SK-N-SH treated with all-trans-retinoic acid at 6 μM for 48 hours (cell line): ENCODE results near the gene BMERB1.
"Not testable (repeated sequence)": the region's sequence is repeated elsewhere in the genome, so short reads cannot be mapped to it uniquely, and the experiment has no call there.

ENCODE experiments used
- ATAC-seq: fragments of 200-7000 bp; cut with Tn5 transposase; 3 replicates; pipeline ENCODE4 v1.9.1; 2020; ENCODE audit warnings: mild to moderate bottlenecking, moderate library complexity
- ARNTL ChIP-seq: fragments of 450-650 bp; formaldehyde crosslinking; IDR thresholded peaks from 2 replicates; pipeline ENCODE4 v1.5.0; 2020; ENCODE audit warnings: low read depth, mild to moderate bottlenecking, moderate library complexity, borderline replicate concordance
- BACH2 ChIP-seq: fragments of 250-450 bp; sonication (Bioruptor Pico); IDR thresholded peaks from 2 replicates; pipeline ENCODE4 v1.9.0; 2021; ENCODE audit warnings: mild to moderate bottlenecking, borderline replicate concordance
- CREB5 ChIP-seq: fragments of 250-450 bp; sonication (Bioruptor Pico); IDR thresholded peaks from 2 replicates; pipeline ENCODE4 v1.5.1; 2020; ENCODE audit warnings: low read depth, mild to moderate bottlenecking, moderate library complexity
- CSDC2 ChIP-seq: fragments of 250-450 bp; sonication (Bioruptor Pico); IDR thresholded peaks from 2 replicates; pipeline ENCODE4 v1.5.0; 2020; ENCODE audit warnings: mild to moderate bottlenecking, moderate library complexity
- CSRNP3 ChIP-seq: fragments of 250-450 bp; sonication (Bioruptor Pico); IDR thresholded peaks from 2 replicates; pipeline ENCODE4 v1.5.1; 2021; ENCODE audit warnings: mild to moderate bottlenecking, moderate library complexity
- ESRRG ChIP-seq: fragments of 250-450 bp; sonication (Bioruptor Pico); IDR thresholded peaks from 2 replicates; pipeline ENCODE4 v1.6.1; 2021; ENCODE audit warnings: mild to moderate bottlenecking
- GLIS3 ChIP-seq: fragments of 250-450 bp; sonication (Bioruptor Pico); IDR thresholded peaks from 2 replicates; pipeline ENCODE4 v1.5.0; 2020; ENCODE audit warnings: mild to moderate bottlenecking, moderate library complexity
- ISL1 ChIP-seq: fragments of 250-450 bp; sonication (Bioruptor Pico); IDR thresholded peaks from 2 replicates; pipeline ENCODE4 v2.1.2; 2022; ENCODE audit warnings: mild to moderate bottlenecking, moderate library complexity
- OSR1 ChIP-seq: fragments of 250-450 bp; sonication (Bioruptor Pico); IDR thresholded peaks from 2 replicates; pipeline ENCODE4 v1.8.0; 2022; ENCODE audit warnings: moderate library complexity, mild to moderate bottlenecking, inconsistent platforms
- PATZ1 ChIP-seq: fragments of 250-450 bp; sonication (Bioruptor Pico); IDR thresholded peaks from 2 replicates; pipeline ENCODE4 v1.8.0; 2020; ENCODE audit warnings: mild to moderate bottlenecking, moderate library complexity, borderline replicate concordance
- POU6F1 ChIP-seq: fragments of 250-450 bp; sonication (Bioruptor Pico); IDR thresholded peaks from 2 replicates; pipeline ENCODE4 v1.8.0; 2021; ENCODE audit warnings: low read depth, mild to moderate bottlenecking, moderate library complexity, borderline replicate concordance
- PPARA ChIP-seq: fragments of 250-450 bp; sonication (Bioruptor Pico); IDR thresholded peaks from 2 replicates; pipeline ENCODE4 v1.5.0; 2020; ENCODE audit warnings: mild to moderate bottlenecking, borderline replicate concordance
- RARB ChIP-seq: fragments of 250-450 bp; sonication (Bioruptor Pico); IDR thresholded peaks from 2 replicates; pipeline ENCODE4 v1.8.0; 2021; ENCODE audit warnings: mild to moderate bottlenecking, moderate library complexity
- TCF4 ChIP-seq: fragments of 250-450 bp; sonication (Bioruptor Pico); IDR thresholded peaks from 2 replicates; pipeline ENCODE4 v1.8.0; 2021; ENCODE audit warnings: mild to moderate bottlenecking, moderate library complexity, borderline replicate concordance
- TSHZ2 ChIP-seq: fragments of 250-450 bp; sonication (Bioruptor Pico); IDR thresholded peaks from 2 replicates; pipeline ENCODE4 v1.5.0; 2020; ENCODE audit warnings: mild to moderate bottlenecking, moderate library complexity
- ZFP30 ChIP-seq: fragments of 450-650 bp; formaldehyde crosslinking; IDR thresholded peaks from 2 replicates; pipeline ENCODE4 v1.5.0; 2022; ENCODE audit warnings: mild to moderate bottlenecking, moderate library complexity
- ZNF565 ChIP-seq: fragments of 450-650 bp; formaldehyde crosslinking; conservative IDR thresholded peaks from 2 replicates; pipeline ENCODE4 v1.5.0; 2020; ENCODE audit warnings: low read depth, mild to moderate bottlenecking, moderate library complexity
- ZNF70 ChIP-seq: fragments of 450-650 bp; formaldehyde crosslinking; IDR thresholded peaks from 2 replicates; pipeline ENCODE4 v1.5.0; 2020; ENCODE audit warnings: mild to moderate bottlenecking, moderate library complexity
- ZNF8 ChIP-seq: fragments of 450-650 bp; formaldehyde crosslinking; IDR thresholded peaks from 2 replicates; pipeline ENCODE4 v1.5.0; 2020; ENCODE audit warnings: mild to moderate bottlenecking, moderate library complexity

BMERB1 gene

GRCh38 chr16:15545544-15545943, 111.2 kb downstream of the BMERB1 start:
- no peak for TF ChIP-seq RARB (CRISPR knock-in tag)
- no peak for TF ChIP-seq PATZ1 (CRISPR knock-in tag)
- no peak for TF ChIP-seq POU6F1 (CRISPR knock-in tag)
- no peak for TF ChIP-seq ZNF565
- TF ChIP-seq ZNF8 (CRISPR knock-in tag), result no peak
- no peak for TF ChIP-seq CSRNP3 (CRISPR knock-in tag)
- TF ChIP-seq ESRRG, result no peak
- TF ChIP-seq BACH2, result no peak
- TF ChIP-seq, all 23 proteins: peak for 0
- no peak for ATAC-seq

GRCh38 chr16:15547072-15547767, 112.8 kb downstream of the BMERB1 start:
- ATAC-seq, result not testable (repeated sequence)

- TF ChIP-seq CSRNP3 (CRISPR knock-in tag) (no peak), CSDC2 (CRISPR knock-in tag) (no peak), GLIS3 (CRISPR knock-in tag) (no peak), RARB (CRISPR knock-in tag) (no peak), ESRRG (no peak), TCF4 (CRISPR knock-in tag) (no peak), PPARA (no peak), OSR1 (CRISPR knock-in tag) (no peak), CREB5 (no peak), ZFP30 (CRISPR knock-in tag) (no peak), ISL1 (no peak), ZNF70 (CRISPR knock-in tag) (no peak), ARNTL (CRISPR knock-in tag) (no peak), TSHZ2 (CRISPR knock-in tag) (no peak)
- no peak for ATAC-seq
These were observed 113.3 kb downstream of the BMERB1 start for GRCh38 chr16:15547768-15548096.
